GM21717 (cell line): Measurements from ENCODE around the gene VPS13C.

Experiments
- ATAC-seq: cut with Tn5 transposase; IDR thresholded peaks from one replicate; pipeline ENCODE4 v1.9.1; 2021; ENCODE audit warnings: mild to moderate bottlenecking, moderate library complexity; ENCODE audit not compliant: unreplicated experiment

Gene VPS13C

DNA sequence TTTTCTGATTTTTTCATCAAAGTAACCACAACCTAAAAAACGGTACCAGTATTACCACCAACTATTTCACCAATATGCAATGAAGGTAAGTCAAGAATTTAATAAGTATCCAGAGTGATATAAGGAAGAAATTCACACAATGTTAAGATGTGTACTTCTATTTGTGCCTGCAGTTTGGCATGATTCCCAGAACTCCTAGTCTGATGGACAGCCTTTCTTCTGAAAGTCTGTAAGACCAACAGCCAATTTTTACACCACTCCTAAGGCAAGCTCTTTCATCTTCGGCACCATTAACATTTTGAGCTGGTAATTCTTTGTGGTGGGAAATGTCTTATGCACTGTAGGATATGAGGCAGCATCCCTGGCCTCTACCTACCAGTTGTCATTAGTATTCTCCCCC lies 108.3 kb downstream of the VPS13C start:
- ATAC-seq = no peak

DNA sequence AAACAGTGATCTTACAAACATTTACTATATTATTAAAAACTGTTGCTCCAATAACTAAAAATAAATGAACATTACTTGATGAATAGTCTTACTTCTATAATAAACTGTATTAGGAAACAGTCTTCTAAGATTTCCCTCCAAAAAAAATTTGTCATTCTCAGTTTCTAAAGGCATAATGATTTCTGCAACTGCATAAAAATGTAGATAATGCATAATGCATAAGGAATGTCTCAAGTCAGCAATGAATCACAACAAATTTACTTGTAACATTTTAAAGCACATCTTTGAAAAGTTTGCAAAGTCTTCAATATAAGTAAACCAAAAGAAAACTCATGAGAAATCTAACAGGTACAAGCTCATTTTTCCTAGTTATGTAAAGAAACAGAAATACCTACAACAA lies 113.5 kb downstream of the VPS13C start:
- ATAC-seq = no peak

DNA sequence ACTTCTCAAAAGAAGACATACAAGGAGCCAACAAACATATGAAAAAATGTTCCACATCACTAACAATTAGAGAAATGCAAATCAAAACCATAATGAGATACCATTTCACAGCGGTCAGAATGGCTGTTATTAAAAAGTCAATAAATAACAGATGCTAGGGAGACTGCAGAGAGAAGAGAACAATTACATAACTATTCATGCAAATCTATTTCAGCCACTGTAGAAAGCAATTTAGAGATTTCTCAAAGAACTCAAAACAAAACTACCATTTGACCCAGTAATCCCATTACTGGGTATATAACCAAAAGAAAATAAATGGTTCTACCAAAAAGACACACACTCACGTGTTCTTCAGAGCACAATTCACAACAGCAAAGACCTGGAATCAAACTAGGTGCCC lies 116.3 kb downstream of the VPS13C start:
- ATAC-seq = no peak

DNA sequence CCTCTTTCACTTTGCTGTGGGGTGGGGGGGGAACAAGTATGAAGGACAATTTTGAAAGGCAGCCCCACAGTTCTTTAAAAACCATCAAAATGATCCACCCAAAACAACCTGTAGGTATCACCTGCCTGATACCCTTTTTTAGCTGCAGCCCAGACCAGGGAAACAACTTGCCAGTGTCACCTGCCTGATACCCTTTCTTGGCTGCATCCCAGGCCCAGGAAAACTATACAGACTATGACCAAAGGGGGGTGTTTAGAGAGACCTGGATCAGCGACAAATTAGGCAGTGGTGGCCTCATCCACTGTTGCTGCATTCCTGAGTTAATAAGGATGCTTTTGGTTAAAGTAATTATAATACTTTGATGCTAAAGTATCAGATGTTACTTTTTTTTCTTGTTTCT lies 122.0 kb downstream of the VPS13C start:
- ATAC-seq = no peak

DNA sequence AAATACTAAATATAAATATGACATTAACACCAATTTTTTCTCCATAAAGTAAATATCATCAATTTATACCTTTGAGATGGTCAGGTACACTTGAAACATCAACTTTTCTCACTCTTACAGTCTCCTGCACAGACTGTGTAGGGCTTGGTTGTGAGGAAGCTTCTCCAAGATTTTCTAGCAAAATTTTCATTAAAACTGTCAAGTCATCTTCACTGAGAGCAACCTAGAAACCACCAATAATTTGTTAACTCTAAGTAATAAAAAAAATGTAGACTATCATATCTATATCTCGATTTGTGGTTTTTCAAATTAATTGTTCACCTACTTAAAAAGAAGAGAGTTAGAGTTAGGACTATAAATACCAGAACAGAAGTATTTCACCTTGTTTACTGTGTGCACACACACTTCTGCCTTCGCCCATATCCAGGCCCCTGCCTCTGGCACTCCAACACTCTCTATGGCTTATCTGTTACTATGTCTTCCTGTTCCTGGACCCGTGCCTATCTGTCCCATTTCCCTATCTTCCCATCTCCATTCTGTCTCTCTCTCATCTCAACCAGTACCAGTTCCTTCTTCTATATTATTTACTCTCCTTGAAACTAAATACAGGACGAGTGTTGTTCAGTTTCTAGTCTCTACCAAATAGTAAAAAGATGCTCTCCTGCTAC lies 123.6 kb downstream of the VPS13C start:
- ATAC-seq = no peak

DNA sequence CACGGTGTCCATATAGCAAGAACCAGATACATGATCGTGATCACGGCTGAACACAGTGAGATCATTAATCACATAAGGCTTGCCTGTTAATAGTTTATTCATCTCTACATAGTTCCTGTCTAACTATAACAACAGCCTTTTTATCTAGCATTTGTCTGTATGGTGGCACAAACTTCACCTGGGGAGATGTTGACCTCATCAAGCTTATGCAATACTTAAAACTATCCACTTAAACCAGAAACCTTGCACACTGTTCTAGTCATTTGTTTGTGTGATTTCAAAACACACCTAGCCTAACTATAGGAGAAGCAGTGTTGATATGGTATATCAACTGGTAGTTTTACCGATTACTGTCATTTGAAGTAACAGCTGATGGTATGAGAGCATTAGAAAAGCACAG lies 124.8 kb downstream of the VPS13C start:
- ATAC-seq = no peak

DNA sequence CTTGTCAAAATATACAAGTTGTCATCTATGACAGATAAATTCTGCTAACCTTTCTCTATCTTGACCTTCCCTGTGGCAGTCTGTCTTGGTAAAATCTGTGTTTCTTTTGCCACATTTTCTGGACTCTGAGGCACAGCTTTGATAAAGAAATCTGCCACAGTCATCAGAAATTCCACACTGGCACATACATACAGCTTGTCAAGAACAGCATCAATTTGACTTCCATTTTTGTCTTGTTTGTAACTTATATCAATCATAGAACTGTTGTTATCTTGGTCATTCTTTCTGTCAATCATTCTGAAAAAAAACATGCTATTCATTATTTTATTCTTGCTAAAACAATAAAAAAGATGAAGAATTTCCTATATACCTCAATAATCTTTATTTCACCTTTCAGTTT lies 130.8 kb downstream of the VPS13C start:
- ATAC-seq = no peak

DNA sequence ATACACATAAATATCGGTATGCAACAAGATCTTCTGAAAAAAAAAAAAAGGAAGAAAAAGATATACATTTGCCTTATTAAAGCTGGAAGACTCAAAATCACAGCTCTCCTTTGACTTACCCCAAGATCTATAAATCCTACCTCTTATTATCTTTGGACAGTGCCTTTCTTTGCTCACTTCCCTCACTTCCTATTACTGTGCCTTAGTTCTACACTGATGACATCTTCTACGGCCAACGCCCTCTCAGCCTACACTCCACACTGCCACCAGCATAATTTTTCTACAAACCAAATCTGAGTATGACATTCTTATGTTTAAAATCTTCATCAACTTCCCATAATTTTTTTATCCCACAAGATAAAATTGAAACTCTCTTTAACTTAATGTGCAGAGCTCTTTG lies 137.1 kb downstream of the VPS13C start:
- no peak for ATAC-seq

DNA sequence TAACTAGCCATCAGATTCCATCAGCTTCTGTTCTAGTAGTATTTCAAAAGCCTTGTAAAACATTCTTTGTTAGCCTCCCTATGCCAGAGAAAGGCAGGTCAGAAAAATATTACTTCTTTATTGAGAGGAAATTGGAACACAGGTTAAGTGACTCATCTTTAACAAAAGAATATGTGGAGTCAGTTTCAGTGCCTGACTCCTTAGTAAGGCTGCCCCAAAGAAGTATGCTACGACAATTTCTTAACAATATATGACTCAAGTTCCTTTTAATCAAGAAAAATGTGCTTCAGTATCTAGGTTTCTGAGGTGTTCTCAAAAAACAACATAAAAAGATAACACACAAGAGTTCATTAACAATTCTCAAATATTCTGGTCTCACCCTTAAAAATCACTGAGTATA lies 139.2 kb downstream of the VPS13C start:
- ATAC-seq = no peak

DNA sequence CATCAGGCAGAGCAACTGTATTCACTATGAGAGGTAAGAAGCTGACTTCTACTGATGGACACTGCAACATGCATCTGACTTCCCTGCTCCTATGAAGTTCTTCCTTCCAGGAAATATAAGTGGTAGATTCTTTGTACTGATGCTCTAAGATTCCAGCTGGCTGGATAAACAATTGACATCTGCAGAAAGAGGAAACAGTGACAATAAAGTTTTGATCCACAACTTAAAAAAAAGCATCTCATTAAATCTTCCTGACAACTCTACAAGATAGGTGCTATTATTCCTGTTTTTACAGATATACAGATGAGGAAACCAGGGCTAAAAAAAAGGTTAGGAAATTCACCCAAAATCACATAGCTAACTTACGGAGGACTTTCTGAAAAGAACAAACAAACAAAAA lies 142.8 kb downstream of the VPS13C start:
- no peak for ATAC-seq

DNA sequence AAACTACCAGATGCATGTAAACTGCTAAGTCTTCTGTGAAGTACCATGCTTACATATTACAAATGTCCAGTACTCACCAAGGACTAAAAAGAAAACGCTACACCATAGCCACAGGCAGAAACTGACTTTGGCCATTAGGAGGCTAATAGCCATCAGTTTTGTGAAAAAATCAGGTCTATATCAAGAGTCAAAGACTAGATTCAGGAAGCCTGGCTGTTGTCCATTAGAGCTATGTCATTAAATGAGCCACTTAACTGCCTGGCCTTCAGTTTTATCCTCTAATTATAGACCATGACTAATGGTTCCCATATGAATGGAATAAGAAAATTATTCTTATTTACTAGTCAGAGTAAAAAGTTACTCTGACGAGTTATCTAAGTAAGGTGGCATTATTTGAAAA lies 144.1 kb downstream of the VPS13C start:
- ATAC-seq = no peak

DNA sequence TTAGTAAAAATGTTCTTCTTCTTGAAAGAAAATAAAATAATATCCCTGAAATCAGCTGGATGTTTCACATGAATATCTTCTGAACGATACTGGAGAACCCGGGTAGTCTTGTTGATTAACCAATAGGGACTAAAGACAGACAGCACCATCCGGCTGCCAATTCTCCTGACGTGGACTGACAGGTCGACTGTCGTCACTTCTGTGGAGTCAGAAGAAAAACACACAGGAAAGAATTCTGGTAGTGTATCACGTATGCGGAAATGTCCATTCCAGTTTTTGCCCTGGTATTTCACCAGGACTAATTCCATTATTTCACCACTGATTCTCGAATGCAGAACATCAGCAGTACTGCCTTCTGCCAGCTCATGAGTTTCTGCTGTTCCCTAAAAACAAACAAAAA lies 144.6 kb downstream of the VPS13C start:
- no peak for ATAC-seq

DNA sequence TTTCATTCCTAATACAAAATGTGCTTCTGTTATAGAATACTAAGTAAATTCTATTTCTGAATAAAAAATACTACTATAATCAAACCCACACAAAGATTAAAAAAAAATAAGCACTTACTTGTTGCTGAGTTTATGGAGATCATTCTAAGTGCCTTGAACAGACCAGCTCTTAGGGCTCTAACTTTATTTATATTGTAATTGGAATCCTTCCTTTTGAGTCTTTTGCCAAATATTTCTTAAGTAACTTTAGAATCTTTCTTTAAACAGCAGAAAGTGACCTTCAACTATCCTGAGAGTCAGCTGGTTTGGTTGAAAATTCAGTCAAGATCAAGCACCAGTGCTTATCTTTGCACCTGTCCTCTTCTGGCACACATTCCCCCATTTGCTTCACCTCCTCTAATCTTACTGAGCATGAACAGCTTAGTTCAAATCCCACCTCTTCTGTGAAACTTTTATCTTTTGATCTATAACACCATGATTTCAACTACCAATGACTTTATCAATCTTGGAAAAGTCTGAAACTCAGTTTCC lies 149.3 kb downstream of the VPS13C start:
- ATAC-seq = no peak

DNA sequence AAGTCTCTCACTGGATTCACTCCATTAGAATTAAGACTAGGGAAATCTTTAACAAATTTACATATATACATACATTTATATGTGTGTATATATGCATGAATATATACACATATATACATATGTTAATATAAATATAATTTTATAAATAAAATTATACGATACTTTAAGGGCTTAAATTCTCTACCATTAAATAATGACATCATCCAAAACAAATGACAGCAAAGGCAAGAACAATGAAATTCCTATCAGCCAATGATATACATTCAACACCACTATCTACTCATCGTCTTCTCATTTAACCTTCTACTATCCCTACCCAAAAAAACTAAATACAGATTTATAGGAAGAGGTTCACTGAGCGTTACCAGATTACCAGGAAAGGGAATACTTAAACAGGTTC lies 152.0 kb downstream of the VPS13C start:
- no peak for ATAC-seq

DNA sequence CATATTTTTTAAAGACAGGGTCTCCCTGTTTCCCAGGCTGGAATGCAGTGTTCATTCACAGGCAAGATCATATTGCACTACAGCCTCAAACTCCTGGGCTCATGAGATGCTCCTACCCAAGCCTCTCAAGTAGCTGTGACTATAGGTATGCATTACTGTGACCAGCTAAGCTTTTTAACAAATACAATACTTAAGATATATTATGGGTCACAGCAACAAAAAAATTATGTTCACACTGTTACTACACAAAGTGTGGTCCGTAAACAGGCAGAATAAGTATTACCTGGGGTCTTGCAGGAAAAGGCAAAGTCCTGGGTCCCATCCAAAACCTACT lies 152.5 kb downstream of the VPS13C start:
- no peak for ATAC-seq

DNA sequence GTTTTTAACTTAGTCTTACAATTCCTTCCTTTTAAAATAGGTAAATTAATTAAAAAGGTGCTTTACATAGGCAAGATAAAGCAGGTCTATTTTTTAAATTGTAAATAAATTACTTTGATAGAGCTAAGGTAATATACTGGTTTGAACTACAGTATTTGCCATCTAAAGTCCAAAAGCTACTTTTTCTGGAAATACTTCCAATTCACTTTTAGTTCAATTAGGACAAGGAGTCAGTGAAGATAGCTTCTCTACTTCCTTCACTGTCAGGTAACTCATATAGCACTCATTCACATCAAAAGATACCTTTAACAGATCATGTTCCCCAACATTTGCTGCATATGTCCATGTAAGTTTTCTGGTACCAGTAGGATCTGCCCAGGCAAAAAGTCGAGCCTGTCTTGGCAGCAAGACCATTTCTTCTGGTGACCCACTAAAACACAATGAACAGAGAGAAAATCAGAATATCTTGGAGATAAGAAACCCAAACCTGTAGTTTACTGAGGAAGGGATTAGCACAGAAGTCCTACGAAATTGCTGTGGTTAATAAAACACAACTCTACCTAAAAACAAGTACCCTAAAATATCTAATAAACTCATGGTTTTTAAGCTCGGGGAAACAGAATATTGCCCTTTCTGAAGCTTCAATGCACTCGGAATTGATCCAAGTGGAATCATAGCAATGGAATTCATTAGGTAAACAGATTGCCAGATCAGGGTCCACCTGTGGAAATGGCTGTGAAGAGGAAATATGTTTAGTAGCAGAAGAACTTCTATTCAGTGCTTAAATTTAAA lies 153.1 kb downstream of the VPS13C start:
- ATAC-seq = no peak

DNA sequence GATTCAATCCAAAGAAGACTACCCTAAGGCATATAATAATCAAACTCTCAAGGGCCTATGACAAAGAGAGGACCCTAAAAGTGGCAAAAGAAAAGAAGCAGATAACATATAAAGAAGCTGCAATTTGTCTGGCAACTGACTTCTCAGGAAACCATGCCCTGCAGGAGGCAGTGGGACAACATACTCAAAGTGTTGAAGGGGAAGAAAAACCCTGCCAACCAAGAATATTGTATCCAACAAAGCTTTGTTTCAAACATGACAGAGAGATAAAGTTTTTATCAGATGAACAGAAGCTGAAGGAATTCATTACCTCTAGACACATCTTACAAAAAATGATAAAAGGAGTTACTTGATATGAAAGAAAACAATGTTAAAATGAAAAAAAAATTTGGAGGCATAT lies 167.1 kb downstream of the VPS13C start:
- ATAC-seq = no peak

DNA sequence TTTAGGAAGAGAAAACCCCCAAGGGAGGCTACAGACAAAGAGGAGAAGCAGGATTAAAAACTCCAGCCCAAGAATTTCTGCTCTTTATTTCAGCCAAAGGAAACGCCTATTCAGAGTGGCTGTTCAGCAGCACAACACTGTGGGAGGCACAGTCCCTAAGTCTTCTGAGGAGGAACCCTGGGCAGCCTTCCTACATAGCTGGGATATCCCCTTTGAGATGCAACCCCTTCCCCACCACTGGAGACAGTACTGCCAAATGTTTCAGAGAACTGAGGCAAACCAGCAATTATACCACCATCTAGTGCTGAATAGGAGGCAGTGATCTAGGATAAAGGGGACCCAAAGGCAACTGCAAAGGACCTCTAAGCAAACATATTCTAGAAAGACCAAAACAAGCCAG lies 168.1 kb downstream of the VPS13C start:
- no peak for ATAC-seq

DNA sequence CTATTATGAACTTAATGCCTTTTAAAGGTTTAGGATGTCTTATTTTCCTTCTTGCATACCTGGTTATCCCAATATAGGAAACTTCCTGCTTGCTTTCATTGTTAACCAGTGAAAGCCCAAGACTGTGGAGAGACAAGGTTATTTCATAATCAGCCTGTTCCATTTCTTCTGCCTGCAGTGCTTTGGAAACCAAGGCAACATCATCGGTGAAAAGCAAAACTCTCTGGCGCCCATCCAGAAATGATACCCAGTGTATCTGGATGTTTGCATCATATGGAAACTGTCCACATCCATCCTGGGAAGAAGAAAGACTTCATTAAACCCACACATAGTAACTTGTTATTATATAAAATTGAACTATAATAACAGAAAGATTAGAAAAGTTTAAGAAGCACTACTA lies 170.1 kb downstream of the VPS13C start:
- no peak for ATAC-seq

DNA sequence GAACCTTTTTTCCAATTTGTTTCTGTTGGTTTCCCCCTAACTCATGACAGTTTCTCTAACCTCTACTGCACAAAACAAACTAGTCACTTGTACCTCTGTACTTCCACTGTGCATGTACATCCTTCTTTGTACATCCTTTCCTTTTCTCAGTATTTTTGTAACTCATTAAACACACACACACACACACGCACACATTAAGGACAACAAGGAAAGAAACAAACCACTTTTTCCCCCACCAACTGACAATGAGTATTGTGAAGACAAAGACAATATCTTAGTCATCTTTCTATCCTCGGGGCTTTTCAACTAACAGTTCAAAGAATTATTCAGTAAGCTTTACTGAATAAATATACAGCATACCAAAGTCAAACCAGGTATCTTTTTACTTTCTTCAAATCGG lies 170.5 kb downstream of the VPS13C start:
- no peak for ATAC-seq

DNA sequence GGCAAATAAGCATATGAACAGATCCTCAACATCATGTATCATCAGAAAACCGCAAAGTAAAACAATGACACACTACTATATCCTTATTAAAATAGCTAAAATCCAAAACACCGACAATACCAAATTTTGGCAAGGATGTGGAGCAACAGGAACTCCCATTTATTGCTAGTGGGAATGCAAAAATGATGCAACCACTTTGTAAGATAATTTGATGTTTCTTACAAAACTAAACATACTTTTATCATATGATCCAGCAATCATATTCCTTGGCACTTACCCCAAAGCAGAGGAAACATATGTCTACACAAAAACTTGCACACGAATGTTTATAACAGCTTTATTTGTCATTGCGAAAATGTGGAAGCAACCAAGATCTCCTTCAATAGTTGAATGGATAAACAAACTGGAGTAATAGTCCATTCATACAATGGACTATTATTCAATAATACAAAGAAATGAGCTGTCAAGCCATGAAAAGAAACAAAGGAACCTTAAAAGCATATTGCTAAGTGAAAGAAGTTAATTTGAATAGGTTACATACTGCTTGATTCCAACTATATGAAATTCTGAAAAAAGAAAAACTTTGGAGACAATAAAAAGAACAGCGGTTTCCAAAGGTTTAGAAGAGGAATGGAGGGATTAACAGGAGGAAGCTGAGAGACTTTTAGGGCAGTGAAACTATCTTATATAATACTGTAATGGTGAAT lies 172.0 kb downstream of the VPS13C start:
- ATAC-seq = no peak

DNA sequence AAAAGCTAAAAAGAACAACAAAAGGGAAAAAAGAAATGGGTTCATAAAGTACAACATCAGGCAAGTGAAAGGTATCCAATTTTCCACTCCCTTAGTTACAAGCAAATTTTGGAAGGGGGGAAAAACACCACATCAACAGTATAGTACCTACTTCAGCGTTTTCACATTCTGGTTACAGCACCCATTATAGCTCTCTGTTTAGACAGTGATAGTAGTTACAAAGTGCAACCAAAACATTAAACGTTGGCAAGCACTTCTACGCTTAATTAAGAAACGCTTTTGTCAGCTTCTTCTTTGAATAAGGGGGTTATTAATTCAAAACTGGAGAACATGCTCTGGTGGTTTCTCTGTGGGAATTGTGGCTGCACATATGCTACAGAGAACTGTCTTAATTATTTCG lies 180.2 kb downstream of the VPS13C start:
- no peak for ATAC-seq
